Measurements from ENCODE around the gene SREBF1.

DNA sequence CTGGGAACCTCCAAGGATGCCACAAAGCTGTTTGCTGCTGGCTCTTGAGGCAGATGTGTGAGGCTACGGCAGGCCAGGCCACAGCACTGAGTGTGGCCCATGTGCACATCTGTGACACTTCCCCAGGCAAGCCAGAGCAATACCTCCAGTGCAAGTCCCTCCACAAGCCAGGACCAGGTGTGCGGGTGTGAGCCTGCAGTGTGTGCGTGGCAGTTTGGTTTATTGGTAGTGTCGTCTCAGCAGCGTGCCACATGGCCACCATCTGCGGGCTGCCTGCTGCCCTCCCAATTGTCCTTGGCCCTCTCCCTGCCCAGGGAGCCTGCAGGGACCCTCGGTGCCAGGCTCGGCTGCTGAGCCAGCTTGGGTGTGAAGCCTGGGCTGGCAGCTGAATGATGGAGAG lies 9.9 kb upstream of the SREBF1 start:
- TF ChIP-seq, protein P1, sequence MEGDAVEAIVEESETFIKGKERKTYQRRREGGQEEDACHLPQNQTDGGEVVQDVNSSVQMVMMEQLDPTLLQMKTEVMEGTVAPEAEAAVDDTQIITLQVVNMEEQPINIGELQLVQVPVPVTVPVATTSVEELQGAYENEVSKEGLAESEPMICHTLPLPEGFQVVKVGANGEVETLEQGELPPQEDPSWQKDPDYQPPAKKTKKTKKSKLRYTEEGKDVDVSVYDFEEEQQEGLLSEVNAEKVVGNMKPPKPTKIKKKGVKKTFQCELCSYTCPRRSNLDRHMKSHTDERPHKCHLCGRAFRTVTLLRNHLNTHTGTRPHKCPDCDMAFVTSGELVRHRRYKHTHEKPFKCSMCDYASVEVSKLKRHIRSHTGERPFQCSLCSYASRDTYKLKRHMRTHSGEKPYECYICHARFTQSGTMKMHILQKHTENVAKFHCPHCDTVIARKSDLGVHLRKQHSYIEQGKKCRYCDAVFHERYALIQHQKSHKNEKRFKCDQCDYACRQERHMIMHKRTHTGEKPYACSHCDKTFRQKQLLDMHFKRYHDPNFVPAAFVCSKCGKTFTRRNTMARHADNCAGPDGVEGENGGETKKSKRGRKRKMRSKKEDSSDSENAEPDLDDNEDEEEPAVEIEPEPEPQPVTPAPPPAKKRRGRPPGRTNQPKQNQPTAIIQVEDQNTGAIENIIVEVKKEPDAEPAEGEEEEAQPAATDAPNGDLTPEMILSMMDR (IDR thresholded peaks at IDR 0.05) = no peak
- TF ChIP-seq POLR2A (IDR thresholded peaks at IDR 0.05) = no peak
